Gastrocnemius medialis (tissue), 4 donors: ENCODE measurements around the gene WNT5A.

ENCODE experiments used
- POLR2A ChIP-seq, 2 donors: fragments of 450-650 bp; IDR thresholded peaks; one replicate each; pipeline ENCODE4 v1.6.1; 2017; ENCODE audit warnings: antibody characterized with exemption in 2 of 2, mild to moderate bottlenecking in 2 of 2, moderate library complexity in 2 of 2
- TF ChIP-seq, protein P1 (sequence below), 5 experiments: fragments of 450-650 bp in 3 of 5; fragments of 200-600 bp in 2 of 5; sonication (generic) in 2 of 5; IDR thresholded peaks in 4 of 5; conservative IDR thresholded peaks in 1 of 5; 1 replicate in 4 of 5; 2 replicates in 1 of 5; pipeline ENCODE4 v1.5.1; 2016 to 2019; ENCODE audit warnings: antibody characterized with exemption in 5 of 5, mild to moderate bottlenecking in 3 of 5, moderate library complexity in 3 of 5

DNA sequence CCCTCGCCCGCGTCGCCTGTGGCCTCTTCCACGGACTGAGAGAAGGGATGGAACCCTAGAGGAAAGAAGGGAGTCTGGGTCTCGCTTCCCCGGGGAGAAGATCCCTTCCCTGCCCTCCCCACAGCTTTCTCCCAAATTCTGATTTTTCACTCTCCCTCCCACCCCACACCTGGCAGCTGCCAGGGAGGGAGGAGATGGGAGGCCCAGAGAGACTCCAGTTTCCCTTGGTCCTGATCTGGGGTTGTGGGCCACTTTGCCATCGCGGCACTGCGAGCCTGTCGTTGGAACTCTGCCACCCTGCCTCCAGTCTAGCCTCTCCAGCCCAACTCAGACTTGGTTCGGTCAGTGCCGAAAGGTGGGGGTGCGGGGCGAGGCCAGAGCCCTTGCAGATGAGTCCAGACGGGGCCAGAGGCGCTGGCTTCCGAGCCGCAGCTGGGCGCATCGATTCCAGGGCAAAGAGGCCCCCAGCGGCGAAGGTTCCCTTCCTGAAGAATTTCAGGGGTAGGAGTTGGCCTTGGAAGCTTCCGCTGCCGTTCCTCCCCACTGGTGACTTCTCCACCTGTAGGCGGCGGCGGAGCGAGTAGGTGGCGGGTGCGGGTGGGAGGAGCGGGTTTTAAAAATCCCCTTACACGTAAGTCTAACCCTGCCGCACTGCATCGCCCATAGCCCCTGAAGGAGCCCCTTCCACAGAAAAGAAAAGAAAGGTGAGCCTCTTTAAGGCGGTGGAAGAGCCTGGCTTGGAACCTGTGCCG lies 5.2 kb downstream of the WNT5A start:
- TF ChIP-seq, protein P1, sequence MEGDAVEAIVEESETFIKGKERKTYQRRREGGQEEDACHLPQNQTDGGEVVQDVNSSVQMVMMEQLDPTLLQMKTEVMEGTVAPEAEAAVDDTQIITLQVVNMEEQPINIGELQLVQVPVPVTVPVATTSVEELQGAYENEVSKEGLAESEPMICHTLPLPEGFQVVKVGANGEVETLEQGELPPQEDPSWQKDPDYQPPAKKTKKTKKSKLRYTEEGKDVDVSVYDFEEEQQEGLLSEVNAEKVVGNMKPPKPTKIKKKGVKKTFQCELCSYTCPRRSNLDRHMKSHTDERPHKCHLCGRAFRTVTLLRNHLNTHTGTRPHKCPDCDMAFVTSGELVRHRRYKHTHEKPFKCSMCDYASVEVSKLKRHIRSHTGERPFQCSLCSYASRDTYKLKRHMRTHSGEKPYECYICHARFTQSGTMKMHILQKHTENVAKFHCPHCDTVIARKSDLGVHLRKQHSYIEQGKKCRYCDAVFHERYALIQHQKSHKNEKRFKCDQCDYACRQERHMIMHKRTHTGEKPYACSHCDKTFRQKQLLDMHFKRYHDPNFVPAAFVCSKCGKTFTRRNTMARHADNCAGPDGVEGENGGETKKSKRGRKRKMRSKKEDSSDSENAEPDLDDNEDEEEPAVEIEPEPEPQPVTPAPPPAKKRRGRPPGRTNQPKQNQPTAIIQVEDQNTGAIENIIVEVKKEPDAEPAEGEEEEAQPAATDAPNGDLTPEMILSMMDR (IDR thresholded peaks at IDR 0.05 in 4 of 5, conservative IDR thresholded peaks at IDR 0.05 in 1 of 5): no peak
- no peak for TF ChIP-seq POLR2A (IDR thresholded peaks at IDR 0.05)
